Measurements from ENCODE around the gene TCEAL3.
"Not testable (repeated sequence)": the region's sequence is repeated elsewhere in the genome, so short reads cannot be mapped to it uniquely, and the experiment has no call there.

TCEAL3 gene

GRCh38 chrX:103658681-103659433, 51.1 kb downstream of the TCEAL3 start:
- H3K36me3 ChIP-seq (ENCODE audit: control insufficient read depth in 5 of 5, insufficient read depth in 5 of 5, low read length in 5 of 5), result no peaks in the 10 kb centered on the region
- no peak overlapping the region for H3K4me3 ChIP-seq (ENCODE audit: low read depth in 1 of 5, low read length in 5 of 5)
- no peaks in the 10 kb centered on the region for H3K9me3 ChIP-seq (ENCODE audit: control insufficient read depth in 5 of 5, low read length in 5 of 5)
- no peak overlapping the region for H3K9ac ChIP-seq (ENCODE audit: low read length in 5 of 5)
- peaks cover 2 to 35% (median 16%) of the 10 kb centered on the region in 5 donors for H3K27me3 ChIP-seq (ENCODE audit: control insufficient read depth in 5 of 5, insufficient read depth in 4 of 5, low read length in 5 of 5)
- no peaks in the 10 kb centered on the region for H3K4me1 ChIP-seq (ENCODE audit: control insufficient read depth in 5 of 5, insufficient read depth in 5 of 5, low read length in 5 of 5)
- H3K27ac ChIP-seq (ENCODE audit: low read depth, low read length), result no peak overlapping the region

GRCh38 chrX:103659460-103659859, 51.7 kb downstream of the TCEAL3 start:
- not testable (repeated sequence) for H3K9ac ChIP-seq (ENCODE audit: low read length in 5 of 5); H3K27ac ChIP-seq (ENCODE audit: low read depth, low read length); H3K9me3 ChIP-seq (ENCODE audit: control insufficient read depth in 5 of 5, low read length in 5 of 5); H3K4me3 ChIP-seq (ENCODE audit: low read depth in 1 of 5, low read length in 5 of 5); H3K36me3 ChIP-seq (ENCODE audit: control insufficient read depth in 5 of 5, insufficient read depth in 5 of 5, low read length in 5 of 5); H3K4me1 ChIP-seq (ENCODE audit: control insufficient read depth in 5 of 5, insufficient read depth in 5 of 5, low read length in 5 of 5)
- peaks cover 6 to 31% (median 20%) of the 10 kb centered on the region in 5 donors for H3K27me3 ChIP-seq (ENCODE audit: control insufficient read depth in 5 of 5, insufficient read depth in 4 of 5, low read length in 5 of 5)
